Measurements from ENCODE around the gene YDJC. TPM values are rescaled to one million over a fixed set of nuclear protein-coding genes. Genes with fewer than 3 reads are reported as not detected.

Gene YDJC
- total and polyA plus RNA-seq, 7 donors: 2.4 to 5.8 (median 4.0) TPM

DNA sequence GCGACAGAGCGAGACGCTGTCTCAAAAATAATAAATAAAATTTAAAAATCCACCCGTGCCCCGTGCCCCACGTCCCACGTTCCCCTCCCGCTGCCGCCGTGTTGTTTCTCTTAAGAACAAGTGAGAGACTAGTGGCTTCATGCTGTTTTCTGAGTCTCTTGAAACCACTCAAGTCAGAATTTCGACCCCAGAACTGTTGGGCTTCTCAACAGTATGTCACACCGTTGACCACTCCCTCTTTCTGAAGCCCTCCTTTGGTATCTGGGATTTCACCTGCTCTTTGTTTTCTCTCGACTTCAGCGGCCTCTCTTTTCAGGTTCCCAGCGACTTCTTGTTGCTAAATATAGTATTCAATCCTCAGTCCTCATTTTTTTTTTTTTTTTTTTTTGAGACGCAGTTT is 37.0 kb upstream of the YDJC start:
- intact Hi-C loops (cut with DNase I): no loop called here
- TF ChIP-seq, protein P1, sequence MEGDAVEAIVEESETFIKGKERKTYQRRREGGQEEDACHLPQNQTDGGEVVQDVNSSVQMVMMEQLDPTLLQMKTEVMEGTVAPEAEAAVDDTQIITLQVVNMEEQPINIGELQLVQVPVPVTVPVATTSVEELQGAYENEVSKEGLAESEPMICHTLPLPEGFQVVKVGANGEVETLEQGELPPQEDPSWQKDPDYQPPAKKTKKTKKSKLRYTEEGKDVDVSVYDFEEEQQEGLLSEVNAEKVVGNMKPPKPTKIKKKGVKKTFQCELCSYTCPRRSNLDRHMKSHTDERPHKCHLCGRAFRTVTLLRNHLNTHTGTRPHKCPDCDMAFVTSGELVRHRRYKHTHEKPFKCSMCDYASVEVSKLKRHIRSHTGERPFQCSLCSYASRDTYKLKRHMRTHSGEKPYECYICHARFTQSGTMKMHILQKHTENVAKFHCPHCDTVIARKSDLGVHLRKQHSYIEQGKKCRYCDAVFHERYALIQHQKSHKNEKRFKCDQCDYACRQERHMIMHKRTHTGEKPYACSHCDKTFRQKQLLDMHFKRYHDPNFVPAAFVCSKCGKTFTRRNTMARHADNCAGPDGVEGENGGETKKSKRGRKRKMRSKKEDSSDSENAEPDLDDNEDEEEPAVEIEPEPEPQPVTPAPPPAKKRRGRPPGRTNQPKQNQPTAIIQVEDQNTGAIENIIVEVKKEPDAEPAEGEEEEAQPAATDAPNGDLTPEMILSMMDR (IDR thresholded peaks at IDR 0.05): no peak
- DNase-seq: no peak

GRCh38 chr22:21665047-21665851 is 35.4 kb upstream of the YDJC start:
- H3K4me1 ChIP-seq: no peaks in the 10 kb centered on the region
- TF ChIP-seq, protein P1 (IDR thresholded peaks at IDR 0.05): no peak
- peaks cover 0 to 12% of the 10 kb centered on the region in 2 donors for H3K36me3 ChIP-seq (ENCODE audit: insufficient read depth in 1 of 2, low read depth in 1 of 2)
- intact Hi-C loops (cut with DNase I): no loop called here
- WGBS, 3 donors: 69 to 74% (median 73%) methylated on average over 26 of the region's 26 CpGs
- DNase-seq (no peak), ATAC-seq (no peak)
- no peaks in the 10 kb centered on the region for H3K9me3 ChIP-seq
- H3K27ac ChIP-seq: peak overlapping the region; percentile 95
- H3K27me3 ChIP-seq (ENCODE audit: insufficient read depth in 3 of 3, low read length in 2 of 3): no peaks in the 10 kb centered on the region
- H3K4me3 ChIP-seq: peak overlapping the region; percentile 83

More for the DNA sequence above, 37.0 kb upstream of the YDJC start:
- H3K4me1 ChIP-seq: no peaks in the 10 kb centered on the region
- 48 to 53% (median 52%) methylated on average over 16 of the region's 16 CpGs for WGBS, 3 donors
- peak overlapping the region; percentile 83 for H3K4me3 ChIP-seq
- ATAC-seq: no peak
- no peaks in the 10 kb centered on the region for H3K27me3 ChIP-seq (ENCODE audit: insufficient read depth in 3 of 3, low read length in 2 of 3)
- peak overlapping the region; percentile 95 for H3K27ac ChIP-seq
- no peaks in the 10 kb centered on the region for H3K9me3 ChIP-seq
- peaks cover 0 to 27% of the 10 kb centered on the region in 2 donors for H3K36me3 ChIP-seq (ENCODE audit: insufficient read depth in 1 of 2, low read depth in 1 of 2)

DNA sequence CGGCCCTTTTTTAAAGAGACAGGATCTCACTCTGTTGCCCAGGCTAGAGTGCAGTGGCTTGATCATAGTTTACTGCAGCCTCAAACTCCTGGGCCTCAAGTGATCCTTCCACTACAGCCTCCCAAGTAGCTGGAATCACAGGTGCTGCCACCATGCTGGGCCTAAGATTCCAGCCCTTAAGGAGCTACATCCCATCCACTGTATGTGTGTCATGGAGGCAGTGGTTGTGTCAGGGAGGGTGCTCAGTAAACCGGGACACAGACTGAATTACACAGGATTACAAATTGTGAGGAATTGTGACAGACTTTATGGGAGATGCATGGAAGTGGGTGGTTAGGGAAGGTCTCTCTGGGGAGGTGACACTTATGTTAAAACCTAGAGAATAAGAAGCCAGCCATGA is 33.9 kb upstream of the YDJC start:
- Histone ChIP-seq H3K4me3 (no peak overlapping the region), H3K27ac (no peak overlapping the region), H3K27me3 (ENCODE audit: insufficient read depth in 3 of 3, low read length in 2 of 3) (no peaks in the 10 kb centered on the region), H3K9me3 (no peaks in the 10 kb centered on the region), H3K36me3 (ENCODE audit: insufficient read depth in 1 of 2, low read depth in 1 of 2) (no peaks in the 10 kb centered on the region), H3K4me1 (no peaks in the 10 kb centered on the region)
- ATAC-seq (no peak), DNase-seq (no peak)
- intact Hi-C loops (cut with DNase I): no loop called here
- TF ChIP-seq, protein P1 (IDR thresholded peaks at IDR 0.05): no peak
- WGBS, 3 donors: 88 to 91% (median 90%) methylated on average over 2 of the region's 2 CpGs

- H3K4me3 ChIP-seq: no peak overlapping the region
- no peaks in the 10 kb centered on the region for H3K9me3 ChIP-seq
- no peak overlapping the region for H3K27ac ChIP-seq
- intact Hi-C loops (cut with DNase I): no loop called here
- ATAC-seq (no peak), DNase-seq (no peak)
- TF ChIP-seq, protein P1 (IDR thresholded peaks at IDR 0.05): no peak
- no peaks in the 10 kb centered on the region for H3K36me3 ChIP-seq (ENCODE audit: insufficient read depth in 1 of 2, low read depth in 1 of 2)
- H3K27me3 ChIP-seq (ENCODE audit: insufficient read depth in 3 of 3, low read length in 2 of 3): peaks cover 0 to 15% (median 2%) of the 10 kb centered on the region in 3 donors
- peaks cover 4% of the 10 kb centered on the region for H3K4me1 ChIP-seq
- 94 to 99% (median 97%) methylated on average over 5 of the region's 5 CpGs for WGBS, 3 donors
Measured at GRCh38 chr22:21661991-21662390, 32.2 kb upstream of the YDJC start.
